ENCODE data around the gene AMER2.

- TF ChIP-seq CTCF (conservative IDR thresholded peaks at IDR 0.05; ENCODE audit: low read length) (no peak), EZH2phosphoT487 (IDR thresholded peaks at IDR 0.05; ENCODE audit: borderline replicate concordance, low read depth, low read length) (no peak)
These were observed 45.9 kb upstream of the AMER2 start for GRCh38 chr13:25218019-25218418.
